Ectodermal cell (in vitro differentiated cells): ENCODE measurements around the gene CSF3. TPM values are rescaled to one million over a fixed set of nuclear protein-coding genes. Genes with fewer than 3 reads are reported as not detected.

Source experiments
- H3K27ac ChIP-seq: 2 replicates; pipeline ENCODE4 v1.7.0; 2013; ENCODE audit warnings: mild to moderate bottlenecking, low read depth, low read length; ENCODE audit not compliant: insufficient read depth, poor library complexity, severe bottlenecking
- H3K27me3 ChIP-seq: 2 replicates; pipeline ENCODE4 v1.7.0; 2013; ENCODE audit warnings: mild to moderate bottlenecking, low read length; ENCODE audit not compliant: insufficient read depth, control insufficient read depth, poor library complexity, severe bottlenecking
- H3K36me3 ChIP-seq: one replicate; pipeline ENCODE4 v1.7.0; 2013; ENCODE audit warnings: low read length; ENCODE audit not compliant: control insufficient read depth, insufficient read depth
- H3K4me1 ChIP-seq: one replicate; pipeline ENCODE4 v1.7.0; 2013; ENCODE audit warnings: low read length; ENCODE audit not compliant: control insufficient read depth, insufficient read depth
- H3K4me3 ChIP-seq: 2 replicates; pipeline ENCODE4 v1.7.0; 2013; ENCODE audit warnings: low read depth, low read length, control low read depth; ENCODE audit not compliant: insufficient read depth
- H3K9me3 ChIP-seq: 2 replicates; pipeline ENCODE4 v1.7.0; 2013; ENCODE audit warnings: mild to moderate bottlenecking, low read length, moderate library complexity; ENCODE audit not compliant: control insufficient read depth
- WGBS, 2 experiments: methylation state at CpG; one replicate each; pipeline ENCODE4 v1.1.7; 2013; ENCODE audit warnings: missing lambda C conversion rate in 2 of 2; 5-methylcytosine and 5-hydroxymethylcytosine counted together
- polyA plus RNA-seq, 4 experiments: library from polyadenylated mRNA; stranded (reverse); fragments of 50-300 nt; gene quantifications; one replicate each; pipeline ENCODE4 v1.2.3, GENCODE V29; 2013

The CSF3 gene
- not detected for polyA plus RNA-seq (2013, experiment 1 of 4)
- not detected for polyA plus RNA-seq (2013, experiment 2 of 4)
- polyA plus RNA-seq (2013, experiment 3 of 4), result not detected
- polyA plus RNA-seq (2013, experiment 4 of 4), result not detected

GRCh38 chr17:40015005-40015997 is at the start of gene CSF3:
TSS of gene CSF3 (plus strand) at chr17:40015440. CDS start at chr17:40015475, 35 bp downstream.
- H3K4me3 ChIP-seq, result no peak within 1 kb of the TSS
- no peaks in the 10 kb centered on the region for H3K27me3 ChIP-seq
- H3K4me1 ChIP-seq, result peaks cover 31% of the 10 kb centered on the region
- 57 to 58% methylated on average over 20 of the region's 20 CpGs for WGBS, 2 experiments
- no peak within 1 kb of the TSS for H3K27ac ChIP-seq
- H3K9me3 ChIP-seq, result no peaks in the 10 kb centered on the region
- no peaks in the 10 kb centered on the region for H3K36me3 ChIP-seq

- WGBS, 2 experiments, result 91 to 92% methylated on average over 6 of the region's 6 CpGs
- H3K9me3 ChIP-seq, result no peaks in the 10 kb centered on the region
- no peak overlapping the region for H3K4me3 ChIP-seq
- no peaks in the 10 kb centered on the region for H3K4me1 ChIP-seq
- no peak overlapping the region for H3K27ac ChIP-seq
- H3K27me3 ChIP-seq, result peaks cover 22% of the 10 kb centered on the region
- no peaks in the 10 kb centered on the region for H3K36me3 ChIP-seq
These were observed 48.5 kb upstream of the CSF3 start for GRCh38 chr17:39966771-39967170.

- no peaks in the 10 kb centered on the region for H3K9me3 ChIP-seq
- H3K4me1 ChIP-seq, result no peaks in the 10 kb centered on the region
- H3K4me3 ChIP-seq, result no peak overlapping the region
- H3K27ac ChIP-seq, result no peak overlapping the region
- WGBS, 2 experiments, result 81 to 88% methylated on average over 2 of the region's 2 CpGs
- H3K27me3 ChIP-seq, result peaks cover 22% of the 10 kb centered on the region
- no peaks in the 10 kb centered on the region for H3K36me3 ChIP-seq
These were observed 46.5 kb upstream of the CSF3 start for GRCh38 chr17:39968761-39969160.

GRCh38 chr17:39969375-39969774 is 45.9 kb upstream of the CSF3 start:
- Histone ChIP-seq H3K9me3 (no peaks in the 10 kb centered on the region), H3K27ac (no peak overlapping the region), H3K4me1 (no peaks in the 10 kb centered on the region), H3K4me3 (no peak overlapping the region), H3K36me3 (no peaks in the 10 kb centered on the region), H3K27me3 (peaks cover 22% of the 10 kb centered on the region)
- WGBS, 2 experiments, result 94 to 95% methylated on average over 6 of the region's 6 CpGs

GRCh38 chr17:39970157-39970692 is 45.0 kb upstream of the CSF3 start:
- no peaks in the 10 kb centered on the region for H3K4me1 ChIP-seq
- H3K9me3 ChIP-seq, result no peaks in the 10 kb centered on the region
- 81 to 88% methylated on average over 7 of the region's 7 CpGs for WGBS, 2 experiments
- no peaks in the 10 kb centered on the region for H3K36me3 ChIP-seq
- no peak overlapping the region for H3K27ac ChIP-seq
- H3K27me3 ChIP-seq, result peaks cover 22% of the 10 kb centered on the region
- no peak overlapping the region for H3K4me3 ChIP-seq

GRCh38 chr17:39971076-39971603 is 44.1 kb upstream of the CSF3 start:
- Histone ChIP-seq H3K4me1 (no peaks in the 10 kb centered on the region), H3K27me3 (peaks cover 22% of the 10 kb centered on the region), H3K36me3 (no peaks in the 10 kb centered on the region), H3K27ac (no peak overlapping the region), H3K4me3 (no peak overlapping the region), H3K9me3 (no peaks in the 10 kb centered on the region)
- 95% methylated on average over 4 of the region's 4 CpGs for WGBS, 2 experiments

GRCh38 chr17:39972271-39972670 is 43.0 kb upstream of the CSF3 start:
- Histone ChIP-seq H3K4me1 (no peaks in the 10 kb centered on the region), H3K9me3 (no peaks in the 10 kb centered on the region), H3K36me3 (no peaks in the 10 kb centered on the region), H3K27ac (no peak overlapping the region), H3K27me3 (peaks cover 22% of the 10 kb centered on the region), H3K4me3 (no peak overlapping the region)
- 71 to 73% methylated on average over 3 of the region's 3 CpGs for WGBS, 2 experiments

GRCh38 chr17:39973496-39973895 is 41.7 kb upstream of the CSF3 start:
- WGBS, 2 experiments, result 90 to 91% methylated on average over 2 of the region's 2 CpGs
- Histone ChIP-seq H3K9me3 (no peaks in the 10 kb centered on the region), H3K27ac (no peak overlapping the region), H3K4me1 (no peaks in the 10 kb centered on the region), H3K4me3 (no peak overlapping the region), H3K27me3 (peaks cover 26% of the 10 kb centered on the region), H3K36me3 (no peaks in the 10 kb centered on the region)

- WGBS, 2 experiments, result 88 to 90% methylated on average over 5 of the region's 5 CpGs
- peaks cover 30% of the 10 kb centered on the region for H3K27me3 ChIP-seq
These were observed 40.8 kb upstream of the CSF3 start for GRCh38 chr17:39974433-39974832.

GRCh38 chr17:39975801-39976200 is 39.4 kb upstream of the CSF3 start:
- Histone ChIP-seq H3K27me3 (peaks cover 27% of the 10 kb centered on the region), H3K27ac (no peak overlapping the region), H3K4me1 (no peaks in the 10 kb centered on the region), H3K9me3 (no peaks in the 10 kb centered on the region), H3K4me3 (no peak overlapping the region), H3K36me3 (no peaks in the 10 kb centered on the region)
- WGBS, 2 experiments, result 77 to 87% methylated on average over 4 of the region's 4 CpGs

More at GRCh38 chr17:39974433-39974832, 40.8 kb upstream of the CSF3 start:
- Histone ChIP-seq H3K4me1 (no peaks in the 10 kb centered on the region), H3K36me3 (no peaks in the 10 kb centered on the region), H3K9me3 (no peaks in the 10 kb centered on the region), H3K4me3 (no peak overlapping the region), H3K27ac (no peak overlapping the region)
